IMR-90 (cell line): ENCODE results near the gene CLTRN. TPM values are rescaled to one million over a fixed set of nuclear protein-coding genes. Genes with fewer than 3 reads are reported as not detected.

Experiments
- ATAC-seq: fragments of 200-7000 bp; cut with Tn5 transposase; 2 replicates; pipeline ENCODE4 v1.9.1; 2020; ENCODE audit warnings: low read depth, mild to moderate bottlenecking, moderate library complexity
- BruUV-seq: library from RNA; stranded (reverse); fragments of 400-500 nt; replicated peaks from 2 replicates; lab custom pipeline; 2021; lab: Mats Ljungman, UMichigan
- CTCF ChIA-PET: fragments of 300-600 bp; formaldehyde crosslinking; extraction: SDS; loops from one replicate; lab custom pipeline; 2021; ENCODE audit warnings: antibody characterized with exemption; lab: Yijun Ruan, JAX
- POLR2A ChIA-PET: fragments of 300-600 bp; sonication (Branson Sonifier 250); formaldehyde crosslinking; loops from one replicate; lab custom pipeline; 2022; ENCODE audit warnings: antibody characterized with exemption; ENCODE audit not compliant: unreplicated experiment; lab: Charles Lee
- DNase-seq: peaks from one replicate; pipeline ENCODE4 v3.0.0; 2013
- H2AFZ ChIP-seq: replicated peaks from 2 replicates; pipeline ENCODE3; 2013; ENCODE audit warnings: low read length, mild to moderate bottlenecking; ENCODE audit not compliant: poor library complexity
- H2AK5ac ChIP-seq: 2 replicates; pipeline ENCODE4 v1.6.1; 2013; ENCODE audit warnings: low read depth, low read length, inconsistent platforms
- H2AK9ac ChIP-seq: replicated peaks from 2 replicates; pipeline ENCODE3; 2013; ENCODE audit warnings: mild to moderate bottlenecking, low read depth, low read length, moderate library complexity; ENCODE audit not compliant: poor library complexity
- H2BK120ac ChIP-seq: 2 replicates; pipeline ENCODE4 v1.6.1; 2013; ENCODE audit warnings: low read depth, low read length, inconsistent platforms
- H2BK15ac ChIP-seq: 3 replicates; pipeline ENCODE4 v1.6.1; 2013; ENCODE audit warnings: low read depth, low read length, inconsistent platforms
- H2BK20ac ChIP-seq: 2 replicates; pipeline ENCODE4 v1.6.1; 2013; ENCODE audit warnings: low read depth, mild to moderate bottlenecking, inconsistent platforms, low read length, moderate library complexity
- H2BK5ac ChIP-seq: 2 replicates; pipeline ENCODE4 v1.6.1; 2013; ENCODE audit warnings: mild to moderate bottlenecking, low read depth, low read length, inconsistent platforms; ENCODE audit not compliant: poor library complexity, severe bottlenecking
- H3K14ac ChIP-seq: replicated peaks from 2 replicates; pipeline ENCODE4 v1.6.1; 2013; ENCODE audit warnings: low read depth, low read length, inconsistent platforms
- H3K18ac ChIP-seq: 2 replicates; pipeline ENCODE4 v1.6.1; 2013; ENCODE audit warnings: low read depth, low read length, control low read depth
- H3K23ac ChIP-seq: 2 replicates; pipeline ENCODE4 v1.6.1; 2013; ENCODE audit warnings: low read depth, low read length, inconsistent platforms
- H3K27ac ChIP-seq: 2 replicates; pipeline ENCODE4 v1.5.1; 2013; ENCODE audit warnings: mild to moderate bottlenecking, control low read depth, low read length; ENCODE audit not compliant: insufficient read depth
- H3K27me3 ChIP-seq: 2 replicates; pipeline ENCODE4 v1.6.1; 2013; ENCODE audit warnings: low read length; ENCODE audit not compliant: control insufficient read depth, insufficient read depth
- H3K36me3 ChIP-seq: 2 replicates; pipeline ENCODE4 v1.6.1; 2013; ENCODE audit warnings: low read length, mixed read lengths; ENCODE audit not compliant: control insufficient read depth, insufficient read depth
- H3K4ac ChIP-seq: 2 replicates; pipeline ENCODE4 v1.6.1; 2013; ENCODE audit warnings: low read depth, low read length, inconsistent platforms
- H3K4me1 ChIP-seq: 2 replicates; pipeline ENCODE4 v1.6.1; 2013; ENCODE audit warnings: low read length, mixed read lengths; ENCODE audit not compliant: control insufficient read depth, insufficient read depth
- H3K4me2 ChIP-seq: 2 replicates; pipeline ENCODE4 v1.6.1; 2013; ENCODE audit warnings: low read depth, mild to moderate bottlenecking, control low read depth, low read length, moderate library complexity
- H3K4me3 ChIP-seq: 2 replicates; pipeline ENCODE4 v1.5.1; 2013; ENCODE audit warnings: low read depth, mild to moderate bottlenecking, control low read depth, low read length, moderate library complexity; ENCODE audit not compliant: insufficient read depth
- H3K56ac ChIP-seq: 2 replicates; pipeline ENCODE4 v1.6.1; 2013; ENCODE audit warnings: low read length, inconsistent platforms; ENCODE audit not compliant: insufficient read depth; ENCODE audit errors: extremely low read depth
- H3K79me1 ChIP-seq, 2 experiments: 2 replicates each; pipeline ENCODE4 v1.6.1; 2013; ENCODE audit warnings: low read length in 2 of 2, inconsistent platforms in 1 of 2, low read depth in 1 of 2
- H3K9ac ChIP-seq: 2 replicates; pipeline ENCODE4 v1.6.1; 2013; ENCODE audit warnings: low read depth, low read length, control low read depth
- H3K9me1 ChIP-seq: 2 replicates; pipeline ENCODE4 v1.6.1; 2013; ENCODE audit warnings: low read length, inconsistent platforms; ENCODE audit not compliant: insufficient read depth
- H3K9me3 ChIP-seq: 2 replicates; pipeline ENCODE4 v1.6.1; 2013; ENCODE audit warnings: low read length; ENCODE audit not compliant: control insufficient read depth, insufficient read depth
- H4K20me1 ChIP-seq: 2 replicates; pipeline ENCODE4 v1.6.1; 2013; ENCODE audit warnings: low read length, inconsistent platforms; ENCODE audit not compliant: insufficient read depth
- H4K5ac ChIP-seq: 2 replicates; pipeline ENCODE4 v1.6.1; 2013; ENCODE audit warnings: mild to moderate bottlenecking, low read depth, low read length, control low read depth
- H4K8ac ChIP-seq, 2 experiments: 2 replicates each; pipeline ENCODE4 v1.6.1; 2013; ENCODE audit warnings: low read depth in 2 of 2, low read length in 2 of 2, control low read depth in 1 of 2, inconsistent platforms in 1 of 2
- H4K91ac ChIP-seq: 2 replicates; pipeline ENCODE4 v1.6.1; 2013; ENCODE audit warnings: low read depth, low read length, inconsistent platforms; ENCODE audit not compliant: insufficient read depth
- BHLHE40 ChIP-seq: fragments of 150-350 bp; IDR thresholded peaks from 2 replicates; pipeline ENCODE4 v1.6.1; 2016; ENCODE audit warnings: mild to moderate bottlenecking, low read depth, low read length
- CEBPB ChIP-seq: IDR thresholded peaks from 2 replicates; pipeline ENCODE4 v1.6.1; 2012; ENCODE audit warnings: low read depth, low read length, improper control_type of control experiment
- CHD1 ChIP-seq: IDR thresholded peaks from 2 replicates; pipeline ENCODE4 v1.6.1; 2012; ENCODE audit warnings: low read depth, low read length, improper control_type of control experiment
- CTCF ChIP-seq: conservative IDR thresholded peaks from 2 replicates; pipeline ENCODE4 v1.5.1; 2012; ENCODE audit warnings: mild to moderate bottlenecking, low read depth, low read length, improper control_type of control experiment
- ELK1 ChIP-seq: fragments of 150-350 bp; IDR thresholded peaks from 2 replicates; pipeline ENCODE4 v1.6.1; 2016; ENCODE audit warnings: low read depth, mild to moderate bottlenecking, low read length, moderate library complexity, borderline replicate concordance
- FOS ChIP-seq: fragments of 150-350 bp; IDR thresholded peaks from 2 replicates; pipeline ENCODE4 v1.6.1; 2016; ENCODE audit warnings: low read depth, low read length
- MAFK ChIP-seq: IDR thresholded peaks from 2 replicates; pipeline ENCODE4 v1.6.1; 2012; ENCODE audit warnings: low read depth, low read length, improper control_type of control experiment
- MAZ ChIP-seq: IDR thresholded peaks from 2 replicates; pipeline ENCODE4 v1.6.1; 2012; ENCODE audit warnings: low read depth, mild to moderate bottlenecking, low read length, improper control_type of control experiment, moderate library complexity, borderline replicate concordance
- MXI1 ChIP-seq: IDR thresholded peaks from 2 replicates; pipeline ENCODE4 v1.6.1; 2012; ENCODE audit warnings: low read depth, mild to moderate bottlenecking, low read length, moderate library complexity, borderline replicate concordance
- NFE2L2 ChIP-seq: fragments of 150-350 bp; IDR thresholded peaks from 2 replicates; pipeline ENCODE4 v1.6.1; 2016; ENCODE audit warnings: low read depth, mild to moderate bottlenecking, low read length
- POLR2A ChIP-seq: IDR thresholded peaks from 2 replicates; pipeline ENCODE4 v1.6.1; 2012; ENCODE audit warnings: mild to moderate bottlenecking, low read depth, low read length
- RAD21 ChIP-seq: IDR thresholded peaks from 2 replicates; pipeline ENCODE4 v1.6.1; 2012; ENCODE audit warnings: low read length, improper control_type of control experiment
- RCOR1 ChIP-seq: IDR thresholded peaks from 2 replicates; pipeline ENCODE4 v1.6.1; 2012; ENCODE audit warnings: mild to moderate bottlenecking, low read length, improper control_type of control experiment; ENCODE audit not compliant: insufficient replicate concordance
- RFX5 ChIP-seq: IDR thresholded peaks from 2 replicates; pipeline ENCODE4 v1.8.0; 2012; ENCODE audit warnings: low read depth, mild to moderate bottlenecking, low read length, moderate library complexity
- SMC3 ChIP-seq: fragments of 150-350 bp; IDR thresholded peaks from 2 replicates; pipeline ENCODE4 v1.6.1; 2016; ENCODE audit warnings: low read depth, mild to moderate bottlenecking, antibody characterized with exemption, low read length, moderate library complexity
- USF2 ChIP-seq: fragments of 150-350 bp; IDR thresholded peaks from 2 replicates; pipeline ENCODE4 v1.6.1; 2017; ENCODE audit warnings: mild to moderate bottlenecking, antibody characterized with exemption, low read length, low read depth
- WGBS, 2 experiments: methylation state at CpG; one replicate each; pipeline versions ENCODE4 v1.1.5 to v1.1.7; 2013; ENCODE audit warnings: missing lambda C conversion rate in 2 of 2; ENCODE audit not compliant: insufficient read length in 1 of 2; ENCODE audit errors: extremely low coverage in 2 of 2; 5-methylcytosine and 5-hydroxymethylcytosine counted together
- dilution Hi-C: fragments of 300-500 bp; cut with HindIII; formaldehyde crosslinking; loops from one replicate; pipeline ENCODE4 v1.14.3; 2018; ENCODE audit warnings: low sequenced_read_pairs; ENCODE audit not compliant: unreplicated experiment
- in situ Hi-C: fragments of 300-500 bp; cut with MboI; formaldehyde crosslinking; loops from 3 replicates; pipeline ENCODE4 v1.14.3; 2019; ENCODE audit warnings: low sequenced_read_pairs, inconsistent platforms, mixed read lengths
- intact Hi-C: fragments of 100-400 bp; cut with micrococcal nuclease; formaldehyde crosslinking; loops from 2 replicates; pipeline ENCODE4 v1.10.0; 2022
- polyA plus RNA-seq, 3 experiments: library from polyadenylated mRNA; depleted of rRNA; stranded (reverse); fragments of >200 nt; gene quantifications; 2 replicates each; pipeline ENCODE4 v1.2.3, GENCODE V29; 2012; ENCODE audit warnings: low replicate concordance in 1 of 3
- total RNA-seq: library from RNA; depleted of rRNA; stranded (reverse); fragments of >200 nt; gene quantifications from 2 replicates; pipeline ENCODE4 v1.2.3, GENCODE V29; 2012

The CLTRN gene
- total and polyA plus RNA-seq, 2 of the 4 experiments (the other 2 are of a cell fraction) = under 0.01 to 0.17 TPM

GRCh38 chrX:15694941-15695451 is 30.4 kb upstream of the CLTRN start:
- no peak overlapping the region for H4K5ac ChIP-seq
- H3K4me2 ChIP-seq = no peak overlapping the region
- in situ Hi-C loops (no loop called here), dilution Hi-C loops (no loop called here), intact Hi-C loops (no loop called here)
- no peaks in the 10 kb centered on the region for H3K4me1 ChIP-seq
- no peak overlapping the region for H3K23ac ChIP-seq
- H2AK5ac ChIP-seq = no peak overlapping the region
- no peak overlapping the region for H3K18ac ChIP-seq
- no peak overlapping the region for H2BK20ac ChIP-seq
- no peaks in the 10 kb centered on the region for H3K9me3 ChIP-seq
- no peak overlapping the region for H3K4ac ChIP-seq
- TF ChIP-seq RAD21 = no peak
- no peak for TF ChIP-seq SMC3
- TF ChIP-seq RFX5 = no peak
- no peak for TF ChIP-seq MAFK
- TF ChIP-seq USF2 = no peak
- TF ChIP-seq RCOR1 = no peak
- TF ChIP-seq NFE2L2 = no peak
- TF ChIP-seq POLR2A = no peak
- TF ChIP-seq FOS = no peak
- TF ChIP-seq ELK1 = no peak
- TF ChIP-seq CEBPB = no peak
- TF ChIP-seq MAZ = no peak
- no peak for TF ChIP-seq CHD1
- TF ChIP-seq CTCF = no peak
- no peak for TF ChIP-seq MXI1
- TF ChIP-seq BHLHE40 = no peak
- H3K27me3 ChIP-seq = no peaks in the 10 kb centered on the region
- H3K14ac ChIP-seq = no peak overlapping the region
- H2BK15ac ChIP-seq = no peak overlapping the region
- H2BK120ac ChIP-seq = no peak overlapping the region
- ATAC-seq = no peak
- H2BK5ac ChIP-seq = no peak overlapping the region
- H3K9ac ChIP-seq = no peak overlapping the region
- H3K9me1 ChIP-seq = no peaks in the 10 kb centered on the region
- no peak overlapping the region for H3K56ac ChIP-seq
- no peak overlapping the region for H4K8ac ChIP-seq
- no peak overlapping the region for H4K91ac ChIP-seq
- BruUV-seq = no TSS peak
- peaks cover 21% of the 10 kb centered on the region for H3K36me3 ChIP-seq
- H2AFZ ChIP-seq = no peak overlapping the region
- DNase-seq = no peak
- POLR2A ChIA-PET = no interaction called here
- H3K27ac ChIP-seq = no peak overlapping the region
- WGBS, 2 experiments = 100% methylated on average over 3 of the region's 6 CpGs; no CpG with 5 or more reads in 1 of the 2 experiments
- peaks cover 11 to 17% of the 10 kb centered on the region in 2 experiments; a peak in 3 of 4 replicates for H3K79me1 ChIP-seq
- H3K4me3 ChIP-seq = no peak overlapping the region
- no peaks in the 10 kb centered on the region for H4K20me1 ChIP-seq
- CTCF ChIA-PET = interaction anchor here (0.7 to 1.1 kb wide), 2 partner anchors 10 to 13 kb away, joined by 3 to 4 read pairs; no protein-coding TSS in a partner anchor
- no peak overlapping the region for H2AK9ac ChIP-seq
